Upper lobe of right lung (tissue), 1 donor: ENCODE results near the gene SEC31A. TPM values are rescaled to one million over a fixed set of nuclear protein-coding genes. Genes with fewer than 3 reads are reported as not detected.

Source experiments
- ATAC-seq: fragments of 200-7000 bp; cut with Tn5 transposase; one replicate; pipeline ENCODE4 v1.9.1; 2020; ENCODE audit warnings: mild to moderate bottlenecking, moderate library complexity
- DNase-seq: peaks from one replicate; pipeline ENCODE4 v3.0.0-alpha.2; 2020
- H3K27ac ChIP-seq: fragments of 200-600 bp; one replicate; pipeline ENCODE4 v1.8.0; 2022
- H3K27me3 ChIP-seq: fragments of 200-600 bp; one replicate; pipeline ENCODE4 v1.8.0; 2022; ENCODE audit warnings: mild to moderate bottlenecking
- H3K36me3 ChIP-seq: fragments of 200-600 bp; one replicate; pipeline ENCODE4 v1.8.0; 2022
- H3K4me1 ChIP-seq: fragments of 200-600 bp; one replicate; pipeline ENCODE4 v1.8.0; 2022
- H3K4me3 ChIP-seq: fragments of 200-600 bp; one replicate; pipeline ENCODE4 v1.8.0; 2022; ENCODE audit warnings: mild to moderate bottlenecking
- H3K9me3 ChIP-seq: fragments of 200-600 bp; one replicate; pipeline ENCODE4 v1.8.0; 2022
- intact Hi-C: fragments of 100-400 bp; cut with DNase I; formaldehyde crosslinking; loops from one replicate; pipeline ENCODE4 v1.11.0; 2022
- total RNA-seq: library from RNA; stranded (reverse); fragmentation: NEBNext Ultra II Directional; extraction: Animal tissue kit (Norgen Biotek cat#: 25700); gene quantifications from one replicate; pipeline ENCODE4 v1.2.1, GENCODE V29; 2021
- TF ChIP-seq, protein P1 (sequence below): fragments of 200-600 bp; IDR thresholded peaks from one replicate; pipeline ENCODE4 v1.8.0; 2022; ENCODE audit warnings: antibody characterized with exemption
- donor health status: DM: no; HTN: yes; CAD: no; lungs with severe emphysema.

The SEC31A gene
- total RNA-seq, 1 donor from 2014 or later = 199 TPM

DNA sequence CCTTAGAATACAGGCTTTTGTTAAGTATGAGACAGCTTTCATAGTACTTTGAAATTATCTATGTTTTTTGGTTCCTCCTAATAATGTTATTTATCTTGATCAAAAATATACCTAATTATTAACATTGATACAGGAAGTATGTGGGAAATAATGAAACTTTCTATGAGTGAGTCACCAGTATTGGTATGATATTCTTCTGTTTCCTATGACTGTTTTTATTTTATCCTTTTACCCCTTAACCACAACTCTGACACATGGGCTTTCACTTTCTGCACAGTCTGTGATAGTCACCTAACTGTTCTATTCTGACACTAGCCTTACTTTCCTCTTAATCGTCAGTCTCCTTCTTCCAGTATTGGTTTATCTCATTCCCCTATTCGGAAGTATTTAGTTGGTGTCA, 14.3 kb upstream of the SEC31A start:
- Histone ChIP-seq H3K4me3 (no peak overlapping the region), H3K4me1 (peaks cover 9% of the 10 kb centered on the region), H3K27ac (no peak overlapping the region), H3K9me3 (no peaks in the 10 kb centered on the region), H3K27me3 (no peaks in the 10 kb centered on the region), H3K36me3 (peaks cover 24% of the 10 kb centered on the region)
- TF ChIP-seq, protein P1, sequence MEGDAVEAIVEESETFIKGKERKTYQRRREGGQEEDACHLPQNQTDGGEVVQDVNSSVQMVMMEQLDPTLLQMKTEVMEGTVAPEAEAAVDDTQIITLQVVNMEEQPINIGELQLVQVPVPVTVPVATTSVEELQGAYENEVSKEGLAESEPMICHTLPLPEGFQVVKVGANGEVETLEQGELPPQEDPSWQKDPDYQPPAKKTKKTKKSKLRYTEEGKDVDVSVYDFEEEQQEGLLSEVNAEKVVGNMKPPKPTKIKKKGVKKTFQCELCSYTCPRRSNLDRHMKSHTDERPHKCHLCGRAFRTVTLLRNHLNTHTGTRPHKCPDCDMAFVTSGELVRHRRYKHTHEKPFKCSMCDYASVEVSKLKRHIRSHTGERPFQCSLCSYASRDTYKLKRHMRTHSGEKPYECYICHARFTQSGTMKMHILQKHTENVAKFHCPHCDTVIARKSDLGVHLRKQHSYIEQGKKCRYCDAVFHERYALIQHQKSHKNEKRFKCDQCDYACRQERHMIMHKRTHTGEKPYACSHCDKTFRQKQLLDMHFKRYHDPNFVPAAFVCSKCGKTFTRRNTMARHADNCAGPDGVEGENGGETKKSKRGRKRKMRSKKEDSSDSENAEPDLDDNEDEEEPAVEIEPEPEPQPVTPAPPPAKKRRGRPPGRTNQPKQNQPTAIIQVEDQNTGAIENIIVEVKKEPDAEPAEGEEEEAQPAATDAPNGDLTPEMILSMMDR = no peak
- intact Hi-C loops = no loop called here
- no peak for DNase-seq
- ATAC-seq = no peak

- H3K4me1 ChIP-seq = peaks cover 12% of the 10 kb centered on the region
- TF ChIP-seq, protein P1 = no peak
- no peak for ATAC-seq
- H3K9me3 ChIP-seq = no peaks in the 10 kb centered on the region
- peaks cover 20% of the 10 kb centered on the region for H3K36me3 ChIP-seq
- DNase-seq = no peak
- no peak overlapping the region for H3K27ac ChIP-seq
- intact Hi-C loops = no loop called here
- no peak overlapping the region for H3K4me3 ChIP-seq
- no peaks in the 10 kb centered on the region for H3K27me3 ChIP-seq
Measured at GRCh38 chr4:82903737-82904136, 12.8 kb upstream of the SEC31A start.

- Histone ChIP-seq H3K27me3 (no peaks in the 10 kb centered on the region), H3K4me1 (peaks cover 29% of the 10 kb centered on the region), H3K4me3 (peak overlapping the region; percentile 74), H3K9me3 (no peaks in the 10 kb centered on the region), H3K27ac (peak overlapping the region; percentile 100), H3K36me3 (peaks cover 20% of the 10 kb centered on the region)
- TF ChIP-seq, protein P1 = no peak
- no peak for DNase-seq
- intact Hi-C loops = no loop called here
- ATAC-seq = no peak
Measured at GRCh38 chr4:82901183-82901718, 10.3 kb upstream of the SEC31A start.

DNA sequence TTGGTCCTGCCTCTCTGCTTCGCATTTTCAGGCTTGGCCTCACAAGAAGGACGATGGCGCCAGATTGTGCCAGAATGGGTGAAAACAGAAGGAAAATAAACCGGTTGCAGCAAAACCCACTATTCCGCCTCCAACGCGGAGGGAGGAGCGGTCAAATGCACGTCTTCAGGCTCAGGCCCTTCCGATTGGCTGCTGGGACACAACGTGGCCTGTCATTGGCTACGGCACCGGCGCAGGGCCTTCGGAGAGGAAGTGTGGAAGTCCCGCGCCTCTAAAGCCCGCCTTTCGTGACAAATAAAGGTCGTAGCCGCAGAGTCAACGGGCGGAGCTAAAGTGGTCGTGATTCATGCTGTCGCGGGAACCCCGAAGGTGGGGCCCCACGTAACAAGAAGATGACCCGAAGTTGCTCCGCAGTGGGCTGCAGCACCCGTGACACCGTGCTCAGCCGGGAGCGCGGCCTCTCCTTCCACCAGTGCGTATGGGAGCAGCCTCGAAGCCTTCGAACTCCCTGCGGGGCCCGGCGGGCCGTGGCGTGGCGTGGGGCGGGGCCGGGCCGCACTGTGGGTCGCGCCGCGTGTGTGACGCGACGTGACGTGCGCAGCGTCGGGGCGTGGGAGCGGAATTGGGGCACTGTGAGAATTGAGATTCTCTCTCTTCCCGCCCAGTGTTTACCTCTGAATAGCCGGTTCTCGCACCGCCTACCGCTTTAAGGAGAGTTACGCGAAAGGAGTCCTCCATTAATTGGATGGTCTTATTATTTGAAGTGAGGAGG, 9.6 kb upstream of the SEC31A start, which contains the start of gene THAP9:
Gene THAP9, plus strand, starts transcription at position 325 of the 772 bp plus-strand sequence. Its CDS starts 68 bp downstream, at position 393.
- H3K4me3 ChIP-seq = peak within 1 kb of the TSS; percentile 74
- intact Hi-C loops = no loop called here
- peak; percentile 99 for DNase-seq
- no peaks in the 10 kb centered on the region for H3K27me3 ChIP-seq
- H3K27ac ChIP-seq = peak within 1 kb of the TSS; percentile 100
- TF ChIP-seq, protein P1 = no peak
- ATAC-seq = peak; percentile 98
- no peaks in the 10 kb centered on the region for H3K9me3 ChIP-seq
- peaks cover 29% of the 10 kb centered on the region for H3K4me1 ChIP-seq
- H3K36me3 ChIP-seq = peaks cover 23% of the 10 kb centered on the region

GRCh38 chr4:82900066-82900410, 9.1 kb upstream of the SEC31A start:
- intact Hi-C loops = no loop called here
- H3K4me3 ChIP-seq = peak overlapping the region; percentile 74
- H3K36me3 ChIP-seq = peaks cover 28% of the 10 kb centered on the region

More at GRCh38 chr4:82900066-82900410, 9.1 kb upstream of the SEC31A start:
- Histone ChIP-seq H3K9me3 (no peaks in the 10 kb centered on the region), H3K27ac (peak overlapping the region; percentile 100), H3K4me1 (peaks cover 29% of the 10 kb centered on the region), H3K27me3 (no peaks in the 10 kb centered on the region)
- ATAC-seq = no peak
- TF ChIP-seq, protein P1 = no peak
- DNase-seq = no peak
